Transverse colon (tissue), 4 donors: ENCODE measurements around the gene SPP1. TPM values are rescaled to one million over a fixed set of nuclear protein-coding genes. Genes with fewer than 3 reads are reported as not detected.

Experiments used
- DNase-seq: peaks from one replicate; pipeline ENCODE4 v3.0.0-alpha.2; 2019
- H3K27ac ChIP-seq, 4 donors: fragments of 200-600 bp; sonication (generic); 2 replicates each; pipeline ENCODE4 v1.5.1; 2016 to 2018; ENCODE audit warnings: inconsistent platforms in 4 of 4
- H3K27me3 ChIP-seq: fragments of 200-600 bp; sonication (generic); 2 replicates; pipeline ENCODE4 v1.5.1; 2017; ENCODE audit warnings: inconsistent platforms
- H3K36me3 ChIP-seq, 4 donors: fragments of 200-600 bp; sonication (generic); 2 replicates each; pipeline ENCODE4 v1.5.1; 2017 to 2019; ENCODE audit warnings: inconsistent platforms in 4 of 4
- H3K4me1 ChIP-seq, 4 donors: fragments of 200-600 bp; sonication (generic); 2 replicates each; pipeline ENCODE4 v1.5.1; 2017 to 2020; ENCODE audit warnings: inconsistent platforms in 4 of 4
- H3K4me3 ChIP-seq, 4 donors: fragments of 200-600 bp; sonication (generic); 1 replicate in 1 of 4; 2 replicates in 3 of 4; pipeline versions ENCODE4 v1.5.1 to v1.6.1; 2017 to 2019; ENCODE audit warnings: inconsistent platforms in 4 of 4
- H3K9me3 ChIP-seq, 2 donors: fragments of 200-600 bp; sonication (generic); 2 replicates each; pipeline ENCODE4 v1.5.1; 2017 to 2019; ENCODE audit warnings: inconsistent platforms in 2 of 2
- EP300 ChIP-seq: sonication (generic); formaldehyde crosslinking; IDR thresholded peaks from one replicate; pipeline ENCODE4 v1.6.1; 2017; ENCODE audit warnings: antibody characterized with exemption, low read depth
- POLR2A ChIP-seq: fragments of 450-650 bp; IDR thresholded peaks from one replicate; pipeline ENCODE4 v1.6.1; 2016; ENCODE audit warnings: antibody characterized with exemption, mild to moderate bottlenecking, moderate library complexity
- POLR2AphosphoS5 ChIP-seq, 3 donors: sonication (generic); formaldehyde crosslinking; IDR thresholded peaks; one replicate each; pipeline ENCODE4 v1.6.1; 2016; ENCODE audit warnings: antibody characterized with exemption in 3 of 3
- WGBS, 2 donors: methylation state at CpG; one replicate each; pipeline ENCODE4 v1.1.5; 2018; ENCODE audit warnings: low coverage in 1 of 2; 5-methylcytosine and 5-hydroxymethylcytosine counted together
- in situ Hi-C, 4 donors: fragments of 200-750 bp; cut with MboI; loops; one replicate each; pipeline versions ENCODE4 v1.15.0 to v1.15.1; 2017; ENCODE audit warnings: low sequenced_read_pairs in 3 of 4, low pct_ligation_motif_present in 1 of 4, low pct_unique_long_range_greater_than_20kb in 1 of 4
- intact Hi-C: fragments of 100-400 bp; cut with DNase I; formaldehyde crosslinking; loops from one replicate; pipeline ENCODE4 v1.15.1; 2023; ENCODE audit warnings: low total_unique reads
- total RNA-seq, 4 donors: library from RNA; depleted of rRNA; stranded (reverse); fragments of >200 nt; gene quantifications; one replicate each; pipeline ENCODE4 v1.1.0, GENCODE V29; 2016
- TF ChIP-seq, protein P1 (sequence below), 5 experiments: fragments of 200-600 bp in 3 of 5; fragments of 450-650 bp in 2 of 5; sonication (generic) in 3 of 5; IDR thresholded peaks; 1 replicate in 2 of 5; 2 replicates in 3 of 5; pipeline ENCODE4 v1.5.1; 2016 to 2017; ENCODE audit warnings: antibody characterized with exemption in 5 of 5, inconsistent platforms in 3 of 5, mild to moderate bottlenecking in 2 of 5, moderate library complexity in 1 of 5

SPP1 gene
- total RNA-seq, 4 donors from 2014 or later: 5.6 to 23.5 (median 13.7) TPM

DNA sequence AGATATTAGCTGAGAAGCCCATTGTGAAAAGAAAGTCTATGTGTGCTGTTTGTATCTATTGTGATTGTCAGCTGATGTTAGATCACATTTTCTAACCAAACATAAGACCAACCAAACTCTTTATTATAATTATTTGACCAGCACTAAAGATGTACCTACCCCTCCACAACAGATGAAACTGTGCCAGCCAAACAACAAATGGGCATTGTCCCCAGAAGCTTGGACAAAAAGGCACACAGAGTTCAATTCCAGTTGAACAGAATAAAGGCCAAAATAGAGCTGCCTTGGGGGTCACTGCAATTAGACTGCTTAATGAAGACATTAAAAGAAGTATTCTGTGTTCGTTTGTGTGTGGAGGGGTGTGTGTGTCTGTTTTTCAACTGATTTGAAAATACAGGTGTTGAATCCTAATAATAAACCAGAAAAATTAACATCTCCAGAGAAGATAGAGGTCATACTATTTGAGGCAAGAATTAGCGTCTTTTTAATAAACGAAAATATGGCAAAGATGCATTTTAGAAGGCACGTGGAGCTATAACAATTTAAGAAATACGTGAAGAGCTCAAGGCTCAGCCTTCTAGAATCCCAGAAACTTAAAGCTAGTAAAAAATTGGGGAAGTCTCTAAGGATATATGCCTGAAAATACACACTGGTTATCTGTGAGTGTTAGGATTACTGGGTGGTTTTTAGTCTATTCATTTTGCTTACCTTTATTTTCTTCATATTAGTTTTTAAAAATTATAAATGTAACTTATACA is 2.2 kb downstream of the SPP1 start:
- H3K27me3 ChIP-seq: peaks cover 45% of the 10 kb centered on the region
- no peak for DNase-seq
- in situ Hi-C loops (loop anchor here in 2 of 4 donors (10.0 to 25.0 kb wide), 3 partner anchors 123 to 315 kb away; partner anchors contain the start of gene DMP1 (in 1 of the 2)), intact Hi-C loops (no loop called here)
- WGBS, 2 donors: 81 to 92% methylated on average over 4 to 5 of the region's 5 CpGs
- no peak overlapping the region for H3K27ac ChIP-seq
- no peak overlapping the region for H3K4me3 ChIP-seq
- TF ChIP-seq EP300: no peak
- no peak for TF ChIP-seq POLR2A
- TF ChIP-seq, protein P1, sequence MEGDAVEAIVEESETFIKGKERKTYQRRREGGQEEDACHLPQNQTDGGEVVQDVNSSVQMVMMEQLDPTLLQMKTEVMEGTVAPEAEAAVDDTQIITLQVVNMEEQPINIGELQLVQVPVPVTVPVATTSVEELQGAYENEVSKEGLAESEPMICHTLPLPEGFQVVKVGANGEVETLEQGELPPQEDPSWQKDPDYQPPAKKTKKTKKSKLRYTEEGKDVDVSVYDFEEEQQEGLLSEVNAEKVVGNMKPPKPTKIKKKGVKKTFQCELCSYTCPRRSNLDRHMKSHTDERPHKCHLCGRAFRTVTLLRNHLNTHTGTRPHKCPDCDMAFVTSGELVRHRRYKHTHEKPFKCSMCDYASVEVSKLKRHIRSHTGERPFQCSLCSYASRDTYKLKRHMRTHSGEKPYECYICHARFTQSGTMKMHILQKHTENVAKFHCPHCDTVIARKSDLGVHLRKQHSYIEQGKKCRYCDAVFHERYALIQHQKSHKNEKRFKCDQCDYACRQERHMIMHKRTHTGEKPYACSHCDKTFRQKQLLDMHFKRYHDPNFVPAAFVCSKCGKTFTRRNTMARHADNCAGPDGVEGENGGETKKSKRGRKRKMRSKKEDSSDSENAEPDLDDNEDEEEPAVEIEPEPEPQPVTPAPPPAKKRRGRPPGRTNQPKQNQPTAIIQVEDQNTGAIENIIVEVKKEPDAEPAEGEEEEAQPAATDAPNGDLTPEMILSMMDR (IDR thresholded peaks at IDR 0.05): no peak
- TF ChIP-seq POLR2AphosphoS5 (IDR thresholded peaks at IDR 0.05): no peak
- no peaks in the 10 kb centered on the region for H3K36me3 ChIP-seq
- H3K9me3 ChIP-seq: no peaks in the 10 kb centered on the region
- H3K4me1 ChIP-seq: peaks cover 0 to 6% (median 0%) of the 10 kb centered on the region in 4 donors

GRCh38 chr4:87978681-87979080 is 3.2 kb downstream of the SPP1 start:
- peaks cover 0 to 2% (median 0%) of the 10 kb centered on the region in 4 donors for H3K4me1 ChIP-seq
- H3K9me3 ChIP-seq: no peaks in the 10 kb centered on the region
- in situ Hi-C loops (loop anchor here in 2 of 4 donors (10.0 to 25.0 kb wide), 3 partner anchors 124 to 316 kb away; partner anchors contain the start of gene DMP1 (in 1 of the 2)), intact Hi-C loops (no loop called here)
- 95 to 100% methylated on average over 1 of the region's 1 CpG for WGBS, 2 donors
- no peaks in the 10 kb centered on the region for H3K36me3 ChIP-seq
- no peak for TF ChIP-seq POLR2AphosphoS5 (IDR thresholded peaks at IDR 0.05)
- peaks cover 37% of the 10 kb centered on the region for H3K27me3 ChIP-seq
- no peak overlapping the region for H3K27ac ChIP-seq
- DNase-seq: no peak
- H3K4me3 ChIP-seq: no peak overlapping the region

GRCh38 chr4:87979810-87980209 is 4.3 kb downstream of the SPP1 start:
- H3K4me3 ChIP-seq: no peak overlapping the region
- in situ Hi-C loops: loop anchor here in 2 of 4 donors (10.0 to 25.0 kb wide), 3 partner anchors 125 to 318 kb away; partner anchors contain the start of gene DMP1 (in 1 of the 2)
- H3K9me3 ChIP-seq: no peaks in the 10 kb centered on the region
- no peak overlapping the region for H3K27ac ChIP-seq
- WGBS, 2 donors: 86 to 92% methylated on average over 1 of the region's 1 CpG
- peaks cover 25% of the 10 kb centered on the region for H3K27me3 ChIP-seq
- intact Hi-C loops: loop anchor here (5.0 kb wide), 1 partner anchor 237 kb away; no protein-coding TSS in a partner anchor
- no peak for DNase-seq
- H3K4me1 ChIP-seq: no peaks in the 10 kb centered on the region
- TF ChIP-seq POLR2AphosphoS5 (IDR thresholded peaks at IDR 0.05) (no peak), POLR2A (no peak)
- H3K36me3 ChIP-seq: no peaks in the 10 kb centered on the region

DNA sequence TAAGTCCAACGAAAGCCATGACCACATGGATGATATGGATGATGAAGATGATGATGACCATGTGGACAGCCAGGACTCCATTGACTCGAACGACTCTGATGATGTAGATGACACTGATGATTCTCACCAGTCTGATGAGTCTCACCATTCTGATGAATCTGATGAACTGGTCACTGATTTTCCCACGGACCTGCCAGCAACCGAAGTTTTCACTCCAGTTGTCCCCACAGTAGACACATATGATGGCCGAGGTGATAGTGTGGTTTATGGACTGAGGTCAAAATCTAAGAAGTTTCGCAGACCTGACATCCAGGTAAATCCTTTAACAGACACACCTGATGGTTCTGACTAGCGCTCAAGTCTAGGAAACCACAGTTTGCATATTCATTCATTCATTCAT is 6.0 kb downstream of the SPP1 start:
- Histone ChIP-seq H3K27me3 (peaks cover 9% of the 10 kb centered on the region), H3K36me3 (no peaks in the 10 kb centered on the region), H3K4me1 (no peaks in the 10 kb centered on the region), H3K27ac (no peak overlapping the region), H3K4me3 (no peak overlapping the region), H3K9me3 (no peaks in the 10 kb centered on the region)
- TF ChIP-seq, protein P1 (IDR thresholded peaks at IDR 0.05): no peak
- TF ChIP-seq EP300: no peak
- TF ChIP-seq POLR2A: no peak
- TF ChIP-seq POLR2AphosphoS5 (IDR thresholded peaks at IDR 0.05): no peak
- intact Hi-C loops: loop anchor here (5.0 kb wide), 1 partner anchor 236 kb away; no protein-coding TSS in a partner anchor
- DNase-seq: no peak
- in situ Hi-C loops: loop anchor here in 1 of 4 donors (25.0 kb wide), 1 partner anchor 319 kb away; the partner anchor contains the start of gene DMP1
- 83 to 87% methylated on average over 6 to 8 of the region's 8 CpGs for WGBS, 2 donors

GRCh38 chr4:87982036-87982435 is 6.5 kb downstream of the SPP1 start:
- TF ChIP-seq POLR2A (no peak), POLR2AphosphoS5 (IDR thresholded peaks at IDR 0.05) (no peak), EP300 (no peak)
- TF ChIP-seq, protein P1 (IDR thresholded peaks at IDR 0.05): no peak
- H3K27ac ChIP-seq: no peak overlapping the region
- intact Hi-C loops (loop anchor here (5.0 kb wide), 1 partner anchor 235 kb away; no protein-coding TSS in a partner anchor), in situ Hi-C loops (loop anchor here in 1 of 4 donors (25.0 kb wide), 1 partner anchor 320 kb away; the partner anchor contains the start of gene DMP1)
- no peaks in the 10 kb centered on the region for H3K36me3 ChIP-seq
- peaks cover 3% of the 10 kb centered on the region for H3K27me3 ChIP-seq
- DNase-seq: no peak
- 57 to 76% methylated on average over 1 of the region's 1 CpG for WGBS, 2 donors
- H3K4me1 ChIP-seq: no peaks in the 10 kb centered on the region
- no peaks in the 10 kb centered on the region for H3K9me3 ChIP-seq
- H3K4me3 ChIP-seq: no peak overlapping the region
